ENCODE measurements around the gene MCMBP.

DNA sequence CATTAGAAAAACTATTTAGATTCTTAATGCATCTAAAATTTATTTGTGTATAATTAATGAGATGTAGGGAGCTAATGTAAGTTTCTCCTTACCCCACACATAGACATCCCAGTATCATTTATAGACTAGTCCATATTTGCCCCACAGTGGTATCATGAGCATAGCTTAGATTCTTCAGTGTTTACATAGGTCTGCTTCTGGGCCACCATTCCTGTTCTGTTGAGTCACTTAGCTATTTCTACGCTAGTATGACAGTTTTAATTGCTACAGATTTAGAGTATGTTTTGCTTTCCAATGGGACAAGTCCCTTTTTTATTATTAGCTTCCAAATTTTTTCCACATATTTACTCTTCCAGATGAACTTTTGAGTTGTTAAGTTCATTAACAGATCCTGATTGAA, 69.4 kb downstream of the MCMBP start:
- TF ChIP-seq, protein P1, sequence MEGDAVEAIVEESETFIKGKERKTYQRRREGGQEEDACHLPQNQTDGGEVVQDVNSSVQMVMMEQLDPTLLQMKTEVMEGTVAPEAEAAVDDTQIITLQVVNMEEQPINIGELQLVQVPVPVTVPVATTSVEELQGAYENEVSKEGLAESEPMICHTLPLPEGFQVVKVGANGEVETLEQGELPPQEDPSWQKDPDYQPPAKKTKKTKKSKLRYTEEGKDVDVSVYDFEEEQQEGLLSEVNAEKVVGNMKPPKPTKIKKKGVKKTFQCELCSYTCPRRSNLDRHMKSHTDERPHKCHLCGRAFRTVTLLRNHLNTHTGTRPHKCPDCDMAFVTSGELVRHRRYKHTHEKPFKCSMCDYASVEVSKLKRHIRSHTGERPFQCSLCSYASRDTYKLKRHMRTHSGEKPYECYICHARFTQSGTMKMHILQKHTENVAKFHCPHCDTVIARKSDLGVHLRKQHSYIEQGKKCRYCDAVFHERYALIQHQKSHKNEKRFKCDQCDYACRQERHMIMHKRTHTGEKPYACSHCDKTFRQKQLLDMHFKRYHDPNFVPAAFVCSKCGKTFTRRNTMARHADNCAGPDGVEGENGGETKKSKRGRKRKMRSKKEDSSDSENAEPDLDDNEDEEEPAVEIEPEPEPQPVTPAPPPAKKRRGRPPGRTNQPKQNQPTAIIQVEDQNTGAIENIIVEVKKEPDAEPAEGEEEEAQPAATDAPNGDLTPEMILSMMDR (IDR thresholded peaks at IDR 0.05) = no peak
- no peak for TF ChIP-seq POLR2A (IDR thresholded peaks at IDR 0.05; ENCODE audit: low read length)
- TF ChIP-seq EP300 (IDR thresholded peaks at IDR 0.05) = no peak
